ENCODE measurements around the gene AP1S2.

GRCh38 chrX:15797707-15798106 lies 56.9 kb downstream of the AP1S2 start:
- no peak for TF ChIP-seq CTCF (conservative IDR thresholded peaks at IDR 0.05)
- no peak for TF ChIP-seq ZFX (IDR thresholded peaks at IDR 0.05)
